ENCODE results near the gene NCK2.

- TF ChIP-seq POLR2A (IDR thresholded peaks at IDR 0.05; ENCODE audit: low read depth, low read length): no peak
- no peak for TF ChIP-seq TAF1 (IDR thresholded peaks at IDR 0.05; ENCODE audit: low read depth, low read length)
Measured at GRCh38 chr2:105822186-105822585, 77.5 kb downstream of the NCK2 start.

Measured in GM12891 (cell line).